Femur (tissue), 1 donor: ENCODE measurements around the gene PACS2.
A peak's percentile ranks its signal among the peaks of the same experiment; 100 is the strongest.
"Not testable (repeated sequence)": the region's sequence is repeated elsewhere in the genome, so short reads cannot be mapped to it uniquely, and the experiment has no call there.

Source experiments
- DNase-seq: peaks from one replicate; pipeline ENCODE4 v3.0.0-alpha.2; 2017

The PACS2 gene

DNA sequence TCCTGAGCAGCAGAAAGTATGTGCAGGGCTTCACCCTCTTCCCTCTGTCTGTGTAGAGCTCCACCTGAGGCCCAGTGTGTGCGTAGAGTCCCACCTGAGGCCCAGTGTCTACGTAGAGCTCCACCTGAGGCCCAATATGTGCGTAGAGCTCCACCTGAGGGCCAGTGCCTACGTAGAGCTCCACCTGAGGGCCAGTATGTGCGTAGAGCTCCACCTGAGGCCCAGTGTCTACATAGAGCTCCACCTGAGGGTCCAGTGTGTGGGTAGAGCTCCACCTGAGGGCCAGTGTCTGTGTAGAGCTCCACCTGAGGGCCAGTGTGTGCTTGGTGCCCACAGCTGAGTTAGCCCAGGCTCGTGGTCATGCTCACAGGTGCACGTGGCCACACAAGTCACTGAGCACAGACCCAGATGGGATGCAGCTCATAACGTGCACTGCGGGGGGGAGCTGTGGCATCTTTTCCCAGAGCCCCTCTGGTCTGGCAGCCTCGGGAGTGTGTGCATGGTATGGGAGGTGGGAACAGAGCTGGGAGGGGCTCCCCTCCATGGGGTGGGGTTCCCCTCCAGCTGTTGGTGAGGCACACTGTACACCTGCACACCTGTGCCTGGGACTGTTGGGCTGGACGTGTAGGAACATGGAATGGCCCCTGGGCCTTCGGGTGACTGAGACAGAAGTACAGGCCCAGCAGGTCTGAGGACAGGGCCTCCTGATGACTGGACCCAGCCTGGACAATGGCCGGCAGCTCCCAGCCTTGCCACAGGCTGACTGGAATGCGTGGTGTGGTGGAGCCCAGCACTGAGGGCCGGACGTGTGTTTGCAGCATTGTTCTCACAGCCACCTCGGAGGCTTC, 20.1 kb downstream of the PACS2 start:
- DNase-seq, result no peak

DNA sequence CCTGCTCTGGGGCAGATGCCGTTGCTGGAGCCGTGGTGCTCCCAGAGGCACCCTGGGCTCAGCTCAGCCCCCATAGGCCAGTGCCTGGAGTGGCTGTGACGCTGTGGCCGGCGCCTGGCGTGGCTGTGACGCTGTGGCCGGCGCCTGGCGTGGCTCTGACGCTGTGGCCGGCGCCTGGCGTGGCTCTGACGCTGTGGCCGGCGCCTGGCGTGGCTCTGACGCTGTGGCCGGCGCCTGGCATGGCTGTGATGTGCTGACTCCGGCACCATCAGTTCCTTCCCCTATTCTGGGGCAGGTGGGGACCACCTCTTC, 20.6 kb downstream of the PACS2 start:
- not testable (repeated sequence) for DNase-seq

DNA sequence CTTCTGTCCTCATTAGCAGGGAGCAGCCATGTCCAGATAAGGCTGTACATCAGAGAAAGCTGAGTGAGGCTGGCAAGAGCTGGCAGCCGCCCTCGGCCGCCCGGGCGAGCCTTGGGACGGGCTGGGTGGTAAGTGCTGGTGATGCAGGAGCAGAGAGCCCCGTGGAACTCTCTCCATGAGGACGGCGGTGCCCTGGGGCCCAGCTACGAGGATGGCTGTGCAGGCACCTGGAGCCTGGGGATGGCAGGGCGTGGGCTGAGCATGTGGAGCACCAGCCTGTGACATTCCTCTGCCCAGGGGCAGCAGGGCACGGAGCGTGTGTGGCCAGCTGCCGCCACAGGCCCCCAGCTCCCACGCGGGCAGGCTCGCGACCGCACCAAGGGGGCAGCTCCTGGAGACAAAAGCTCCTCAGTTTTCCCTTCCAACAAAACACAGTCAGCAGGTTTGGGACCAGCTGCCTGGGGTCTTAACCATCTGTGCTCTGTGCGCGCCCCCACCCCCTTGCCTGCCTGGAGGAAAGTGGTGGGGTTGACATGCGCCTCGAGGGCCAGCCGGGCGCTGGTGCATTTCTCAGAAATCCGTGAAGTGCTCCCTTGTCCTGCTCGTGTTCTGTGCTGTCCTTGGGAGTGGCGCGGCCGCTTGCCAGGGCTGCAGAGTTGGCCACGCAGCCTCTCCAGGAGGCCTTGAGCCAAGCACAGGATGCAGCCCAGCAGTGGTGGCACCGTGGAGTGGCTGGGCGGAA, 21.4 kb downstream of the PACS2 start:
- DNase-seq, result no peak

DNA sequence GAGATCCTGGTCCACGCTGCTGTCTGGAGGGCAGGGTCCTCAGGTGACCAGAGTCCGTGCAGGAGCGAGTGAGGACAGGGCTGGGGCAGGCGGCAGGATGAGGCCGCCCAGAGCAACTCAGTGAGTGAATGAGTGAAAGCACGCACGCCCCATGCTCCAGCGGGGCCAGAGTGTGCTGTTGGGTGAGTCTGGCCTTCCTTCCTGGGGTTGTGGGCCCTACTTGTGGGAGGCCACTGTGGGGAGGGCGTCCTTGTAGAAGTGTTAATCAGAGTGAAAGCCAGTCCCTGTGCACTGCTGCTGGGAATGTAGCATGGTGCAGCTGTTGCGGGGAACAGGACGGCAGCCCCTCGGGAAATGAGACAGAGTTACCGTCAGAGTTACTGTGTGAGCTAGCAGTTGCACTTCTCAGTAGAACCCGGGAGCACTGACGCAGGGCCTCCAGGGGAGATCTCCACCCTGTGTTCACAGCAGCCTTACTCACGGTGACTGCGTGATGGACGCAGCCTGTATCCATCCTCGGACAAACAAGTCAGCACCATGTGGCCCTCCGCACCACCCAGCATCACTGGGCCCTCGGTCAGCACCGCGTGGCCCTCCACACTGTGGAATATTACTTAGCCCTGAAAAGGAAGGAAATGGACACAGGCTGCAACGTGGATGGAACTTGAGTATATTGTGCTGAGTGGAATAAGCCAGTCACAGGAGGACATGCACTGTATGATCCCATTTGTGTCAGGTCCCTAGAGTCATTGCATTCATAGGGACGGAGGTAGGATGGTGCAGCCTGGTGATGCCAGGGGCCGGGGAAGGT, 22.1 kb downstream of the PACS2 start:
- DNase-seq, result no peak

DNA sequence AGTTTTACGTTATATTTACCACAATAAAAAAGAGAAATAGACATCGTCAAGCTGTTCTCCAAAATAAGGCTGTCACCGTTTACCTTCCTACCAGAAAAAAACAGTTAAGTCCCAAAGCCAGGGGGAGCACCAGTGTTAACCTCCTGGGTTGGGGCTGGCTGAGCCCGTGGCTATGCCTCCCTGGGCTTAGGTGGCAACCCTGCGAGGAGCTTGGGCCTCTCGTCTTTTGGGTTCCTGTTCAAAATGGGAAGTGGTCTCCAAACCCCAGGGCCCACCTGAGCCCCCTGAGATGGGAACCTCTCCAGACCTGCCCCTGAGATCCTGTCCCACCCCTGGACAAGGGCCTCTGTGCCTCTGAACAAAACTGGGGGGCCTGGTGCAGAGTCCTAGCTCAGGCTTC, 22.9 kb downstream of the PACS2 start:
- DNase-seq, result no peak

DNA sequence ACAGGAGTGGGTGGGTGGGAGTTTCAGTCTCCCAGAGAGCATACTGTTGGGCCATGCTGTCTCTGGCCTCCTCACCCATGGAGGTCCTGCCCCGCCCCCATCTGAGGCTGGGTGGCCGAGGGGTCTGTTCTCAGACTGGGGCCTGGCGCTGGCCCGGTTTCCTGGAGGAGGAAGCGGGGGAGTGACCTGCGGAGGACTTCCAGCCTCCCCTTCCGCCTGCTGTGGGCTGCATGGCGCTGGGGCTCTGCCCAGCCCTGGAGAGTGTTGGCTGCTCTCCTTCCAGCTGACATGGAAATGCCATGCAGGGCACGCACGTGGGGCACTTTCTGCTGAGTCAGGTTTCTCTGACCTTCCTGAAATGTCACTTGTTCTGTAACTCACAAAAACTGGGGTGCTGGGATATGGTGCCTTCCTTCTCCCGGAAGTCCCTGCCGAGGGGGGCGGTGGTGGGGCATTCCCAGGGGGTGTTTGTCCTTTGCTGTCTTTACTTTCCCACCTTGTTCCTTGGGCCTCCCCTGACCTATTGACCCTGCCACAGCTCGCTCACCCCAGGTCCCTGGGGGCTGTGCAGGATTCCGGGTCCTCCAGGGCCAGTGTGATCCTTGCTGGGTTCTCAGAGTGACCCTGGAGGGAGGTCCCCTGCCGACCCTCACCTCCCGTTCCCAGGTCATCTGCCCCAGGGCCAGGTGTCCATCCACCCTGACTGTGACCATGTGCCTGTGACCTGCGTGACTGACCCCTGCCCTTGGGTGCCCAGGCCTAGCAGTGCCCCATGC, 23.6 kb downstream of the PACS2 start:
- DNase-seq, result no peak

DNA sequence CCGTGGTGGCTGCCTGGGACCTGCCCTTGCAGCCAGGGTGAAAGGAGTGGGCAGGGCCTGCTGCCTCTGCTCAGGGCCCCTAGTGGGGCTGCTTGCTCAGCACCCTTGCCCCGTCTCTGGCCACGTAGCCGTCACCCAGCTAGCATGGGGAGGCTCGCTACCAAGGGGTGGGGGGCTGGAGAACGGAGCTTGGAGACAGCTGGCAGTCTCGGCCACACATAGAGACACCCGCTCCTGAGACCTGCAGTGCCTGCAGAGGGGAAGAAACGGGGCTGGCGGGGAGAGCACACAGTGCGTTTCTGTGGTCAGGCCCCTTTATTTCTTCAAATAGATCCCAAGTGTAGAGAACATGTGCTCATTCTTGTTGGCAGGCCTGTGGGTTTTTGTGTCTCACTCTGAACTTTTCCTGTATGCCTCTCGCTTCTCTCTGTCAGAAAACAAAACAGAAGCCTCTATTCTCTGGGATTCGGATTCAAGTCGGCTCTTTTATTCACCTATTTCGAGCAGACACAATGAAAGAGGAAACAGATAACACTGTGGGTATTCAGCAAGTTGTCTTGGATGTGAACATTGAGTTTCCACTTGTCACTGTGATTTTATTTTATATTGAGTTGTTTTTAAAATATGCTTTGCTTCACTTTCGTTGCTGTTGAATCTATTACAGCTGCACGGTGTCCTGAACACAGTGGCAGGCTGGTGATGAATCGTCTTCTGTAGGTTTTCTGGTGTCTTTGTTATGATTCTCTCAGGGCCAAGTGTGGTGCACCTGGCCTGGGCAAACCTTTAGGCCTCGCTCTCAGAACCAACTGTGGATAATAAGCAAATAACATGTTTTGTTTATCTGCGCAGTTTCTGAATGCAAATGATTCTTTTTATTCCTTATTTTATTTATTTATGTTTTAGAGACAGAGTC, 26.5 kb downstream of the PACS2 start:
- no peak for DNase-seq

DNA sequence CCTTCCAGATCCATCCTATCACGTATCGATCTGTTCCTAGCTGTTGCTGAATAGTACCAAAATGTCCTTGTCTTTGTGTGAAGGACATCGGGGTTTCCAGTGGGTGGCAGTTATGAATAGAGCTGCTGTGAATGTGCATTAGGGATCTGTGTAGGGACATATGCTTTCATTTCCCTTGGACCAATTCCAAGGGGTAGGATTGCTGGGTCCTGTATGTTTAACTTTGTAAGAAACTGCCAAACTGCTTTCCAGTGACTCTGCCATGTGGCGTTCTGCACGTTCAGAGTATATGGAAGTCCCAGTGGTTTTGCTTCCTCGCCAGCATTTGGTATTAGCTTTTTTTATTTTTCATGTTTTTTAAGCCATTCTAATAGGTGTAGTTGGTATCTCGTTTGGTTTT, 28.6 kb downstream of the PACS2 start:
- no peak for DNase-seq

DNA sequence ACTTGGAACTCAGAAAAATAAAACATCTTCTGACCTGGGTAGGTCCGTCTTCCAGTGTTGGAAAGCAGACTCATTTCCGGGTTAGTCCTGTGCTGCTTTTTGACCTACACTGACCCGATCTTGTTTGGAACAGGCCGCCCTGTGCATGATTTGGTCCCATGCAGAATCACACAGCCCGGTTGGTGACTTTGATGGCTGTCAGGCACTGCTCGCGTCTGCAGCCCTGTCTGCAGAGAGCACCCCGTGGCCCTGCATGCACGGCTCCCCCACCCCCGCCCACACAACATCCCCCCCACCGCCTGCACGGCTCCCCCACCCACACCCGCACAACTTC, 31.6 kb downstream of the PACS2 start:
- DNase-seq, result no peak

DNA sequence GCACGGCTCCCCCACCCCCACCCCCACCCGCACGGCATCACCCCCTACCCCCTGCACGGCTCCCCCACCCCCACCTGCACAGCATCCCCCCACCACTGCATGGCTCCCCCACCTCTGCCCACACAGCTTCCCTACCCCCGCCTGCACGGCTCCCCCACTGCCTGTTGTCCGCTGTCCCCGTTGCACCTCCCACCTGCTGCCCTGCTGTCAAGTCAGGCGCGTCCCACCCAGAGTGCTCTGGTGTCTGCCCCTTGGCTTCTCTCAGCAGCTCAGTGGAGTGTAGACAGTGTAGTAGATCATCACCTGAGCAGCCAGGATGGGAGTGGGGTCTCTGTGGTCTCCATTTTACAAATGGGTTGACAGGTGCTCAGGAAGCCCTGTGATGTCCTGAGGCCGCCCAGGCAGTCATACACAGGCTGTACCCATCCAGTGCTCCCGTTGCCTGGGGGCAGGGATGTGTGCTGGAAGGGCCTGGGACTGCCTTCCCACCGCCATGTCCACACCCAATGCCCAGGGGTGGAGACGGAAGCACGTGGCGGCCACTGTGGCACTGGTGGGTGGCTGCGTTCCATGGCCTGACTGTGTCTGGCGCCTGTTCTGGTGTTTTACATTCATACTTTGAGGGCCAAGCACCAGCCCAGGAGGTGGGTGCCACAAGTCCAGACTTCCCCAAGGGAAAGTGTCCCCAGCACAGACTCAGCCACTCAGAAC, 32.5 kb downstream of the PACS2 start:
- no peak for DNase-seq

DNA sequence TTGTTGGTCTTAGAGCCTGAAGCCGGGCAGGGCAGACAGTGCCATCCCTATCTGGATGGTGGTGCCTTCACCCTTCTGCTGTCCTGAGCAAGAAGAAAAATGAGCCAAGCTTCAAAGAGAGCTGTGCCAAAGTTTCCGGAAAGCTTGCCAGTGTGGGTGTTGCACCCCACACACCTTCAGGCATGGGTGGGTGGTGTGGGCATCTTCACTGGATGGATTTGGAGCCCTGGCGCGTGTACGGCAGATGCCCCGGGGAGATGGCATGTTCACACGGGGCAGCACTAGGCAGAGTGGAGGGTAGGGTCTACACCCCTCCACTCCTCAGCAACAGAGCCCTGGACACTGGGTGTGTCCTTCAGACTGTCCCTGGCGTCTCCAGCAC, 33.0 kb downstream of the PACS2 start:
- DNase-seq, result no peak

DNA sequence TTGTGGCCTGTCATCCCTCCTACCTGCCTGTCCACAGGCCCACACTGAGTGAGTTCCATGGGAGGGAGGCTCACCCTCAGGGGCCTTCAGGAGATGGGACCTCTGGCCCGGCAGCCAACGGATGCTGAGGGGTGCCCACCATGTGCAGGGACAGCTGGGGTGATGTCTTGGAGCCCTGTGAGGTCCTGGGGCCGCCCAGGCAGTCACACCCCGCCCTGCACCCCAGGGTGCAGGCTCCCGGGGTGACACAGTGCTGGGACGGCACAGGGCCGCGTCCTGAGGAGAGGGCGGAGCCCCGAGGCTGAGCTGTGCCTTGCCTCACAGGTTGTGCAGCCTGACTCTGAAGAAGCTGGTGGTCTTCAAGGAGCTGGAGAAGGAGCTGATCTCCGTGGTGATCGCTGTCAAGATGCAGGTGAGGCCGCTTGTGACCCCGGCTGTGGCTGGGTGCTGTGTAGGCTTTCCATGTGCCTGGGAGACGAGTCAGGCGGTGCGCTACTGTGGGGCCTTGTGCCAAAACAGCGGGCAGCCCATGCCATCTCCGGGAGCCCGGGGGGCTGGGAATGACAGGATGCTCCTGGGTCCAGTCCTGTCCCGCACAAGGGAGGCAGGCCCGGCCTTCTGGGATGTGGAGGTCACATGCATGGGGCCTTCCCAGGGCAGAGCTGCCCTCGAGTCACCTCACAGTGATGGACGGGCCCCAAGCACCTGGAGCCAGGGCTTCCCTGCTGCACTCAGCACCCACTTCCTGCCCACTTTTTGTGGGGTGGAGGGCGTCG, 33.8 kb downstream of the PACS2 start:
- no peak for DNase-seq

DNA sequence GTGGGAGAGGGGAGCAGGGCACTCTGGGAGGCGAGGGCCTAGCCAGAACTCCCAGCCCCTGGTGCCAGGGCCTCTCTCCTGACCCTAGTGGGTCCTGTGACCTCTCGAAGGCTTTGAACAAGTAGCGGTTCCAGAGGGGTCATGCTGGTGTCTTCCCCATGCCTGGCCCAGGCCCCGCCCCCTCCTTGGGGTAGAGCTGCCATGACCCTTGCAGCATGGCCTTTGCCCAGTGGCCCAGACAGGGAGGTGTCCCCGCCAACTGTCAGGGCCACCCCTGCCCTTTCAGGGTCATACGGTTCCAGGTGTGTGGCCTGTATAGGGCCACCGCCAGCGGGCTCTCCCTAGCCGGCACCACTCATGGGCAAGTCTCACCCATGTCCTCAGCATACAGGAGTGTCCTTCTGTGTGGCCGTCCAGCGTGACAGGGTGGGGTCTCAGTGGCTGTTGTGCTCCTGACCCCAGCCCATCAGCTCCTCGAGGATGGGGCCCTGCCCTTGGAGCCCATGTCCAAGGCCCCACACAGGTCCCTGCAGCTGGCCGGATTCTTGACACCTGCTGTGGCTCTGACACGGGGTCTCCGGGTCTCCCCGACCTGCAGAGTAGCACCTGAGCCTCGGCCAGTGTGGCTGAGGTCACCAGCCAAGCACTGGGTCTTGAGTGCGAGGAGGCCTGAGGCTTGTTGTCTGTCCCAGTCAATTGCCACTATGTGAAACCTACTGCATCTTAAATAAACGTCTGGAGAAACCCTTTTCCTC, 34.6 kb downstream of the PACS2 start:
- no peak for DNase-seq

DNA sequence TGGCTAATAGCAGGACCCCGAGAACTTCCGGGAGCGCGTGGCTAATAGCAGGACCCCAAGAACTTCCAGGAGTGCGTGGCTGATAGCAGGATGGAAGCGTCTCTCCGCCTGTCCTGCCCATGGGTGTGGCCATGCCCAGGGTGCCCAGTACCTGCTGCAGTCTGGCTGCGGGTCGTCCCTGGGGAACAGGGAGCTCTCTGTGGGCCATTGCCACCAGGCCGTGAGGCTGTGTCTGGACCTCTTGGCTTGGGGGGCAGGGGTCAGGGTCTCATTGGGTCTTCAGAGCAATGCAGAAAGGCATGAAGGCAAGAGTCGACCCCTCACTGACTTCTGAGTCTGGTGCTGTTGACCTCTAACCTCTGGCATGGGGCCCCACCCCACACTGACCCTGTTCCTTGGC, 35.4 kb downstream of the PACS2 start:
- no peak for DNase-seq

DNA sequence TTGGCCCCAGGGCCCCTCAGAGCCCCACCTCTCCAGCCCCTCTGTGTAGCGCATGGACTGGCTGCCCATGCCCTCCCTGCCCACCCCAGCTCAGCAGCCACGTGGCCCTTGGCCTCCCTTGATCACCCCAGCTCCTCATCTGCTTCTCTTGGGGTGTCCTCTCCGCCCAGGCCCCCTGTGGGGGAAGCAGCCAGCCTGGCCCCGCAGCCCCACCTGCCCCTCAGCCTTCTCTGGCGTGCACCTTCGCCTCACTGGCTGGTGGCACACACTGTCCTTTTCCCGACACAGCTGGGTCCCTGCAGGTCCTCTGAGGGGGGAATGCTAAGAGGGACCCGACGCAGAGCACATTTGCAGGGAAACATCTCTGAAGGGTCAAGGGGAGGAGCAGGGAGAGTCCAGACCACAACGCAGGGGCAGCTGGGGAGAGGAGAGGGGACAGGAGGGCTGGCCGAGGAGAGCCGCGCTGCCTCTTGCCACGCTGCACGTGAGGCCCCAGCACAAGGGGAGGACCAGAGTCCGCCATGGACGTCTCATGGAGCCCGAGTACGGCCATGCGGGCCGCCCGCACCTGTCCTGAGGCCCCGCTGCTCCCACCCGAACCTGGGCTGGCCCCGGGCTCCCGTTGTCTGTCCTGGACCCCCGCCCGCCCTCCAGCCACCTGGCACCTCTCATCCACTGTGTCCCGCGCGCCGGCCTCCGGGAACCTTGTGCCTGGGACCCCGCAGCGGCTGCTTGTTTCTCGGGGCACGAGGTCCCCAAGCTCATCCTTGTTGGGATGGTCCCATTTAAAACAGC, 36.1 kb downstream of the PACS2 start:
- DNase-seq, result no peak

DNA sequence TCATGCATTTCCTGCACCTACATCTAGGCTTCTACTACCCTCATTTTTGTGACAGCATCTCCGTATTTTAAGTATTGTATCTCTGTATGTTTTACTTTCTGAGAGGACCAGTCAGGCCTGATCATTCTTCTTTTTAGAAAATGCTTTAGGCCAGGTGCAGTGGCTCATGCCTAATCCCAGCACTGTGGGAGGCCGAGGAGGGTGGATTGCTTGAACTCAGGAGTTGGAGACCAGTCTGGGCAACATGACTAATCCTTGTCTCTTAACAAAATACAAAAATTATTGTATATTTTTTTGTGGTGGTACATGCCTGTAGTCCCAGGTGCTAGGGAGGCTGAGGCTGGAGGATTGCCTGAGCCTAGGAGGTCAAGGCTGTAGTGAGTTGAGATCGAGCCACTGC, 36.9 kb downstream of the PACS2 start:
- no peak for DNase-seq

DNA sequence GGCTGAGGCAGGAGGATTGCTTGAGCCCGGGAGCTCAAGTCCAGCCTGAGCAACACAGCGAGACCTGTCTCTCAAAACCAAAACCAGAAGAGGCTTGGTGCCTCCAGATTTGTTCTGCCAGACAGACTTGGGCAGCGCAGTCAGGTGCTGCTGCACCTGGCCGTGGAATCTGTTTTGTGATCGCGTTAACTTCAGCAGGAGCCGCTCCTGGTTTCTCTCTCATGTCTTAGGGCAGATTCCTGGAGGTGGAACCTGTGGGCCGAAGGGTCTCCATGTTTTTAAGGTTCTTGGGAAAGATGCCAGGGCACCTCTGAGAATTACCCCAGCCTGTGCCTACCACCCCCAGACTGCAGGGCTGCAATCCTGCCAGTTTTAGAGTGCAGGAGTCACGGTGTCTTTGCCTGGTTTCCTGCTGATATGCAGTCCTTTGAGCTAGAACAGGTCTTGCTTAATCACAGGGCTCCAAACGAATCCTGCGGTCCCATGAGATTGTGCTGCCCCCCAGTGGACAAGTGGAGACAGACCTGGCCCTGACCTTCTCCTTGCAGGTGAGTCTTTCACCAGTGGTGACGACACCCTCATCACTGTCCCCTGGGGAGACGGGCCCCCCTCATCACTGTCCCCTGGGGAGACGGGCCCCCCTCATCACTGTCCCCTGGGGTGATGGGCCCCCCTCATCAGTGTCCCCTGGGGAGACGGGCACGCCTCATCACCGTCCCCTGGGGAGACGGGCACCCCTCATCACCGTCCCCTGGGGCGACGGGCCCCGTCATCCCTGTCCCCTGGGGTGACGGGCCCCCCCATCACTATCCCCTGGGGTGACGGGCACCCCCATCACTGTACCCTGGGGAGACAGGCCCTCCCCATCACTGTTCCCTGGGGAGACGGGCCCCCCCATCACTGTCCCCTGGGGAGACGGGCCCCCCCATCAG, 37.6 kb downstream of the PACS2 start:
- DNase-seq, result peak; percentile 89

DNA sequence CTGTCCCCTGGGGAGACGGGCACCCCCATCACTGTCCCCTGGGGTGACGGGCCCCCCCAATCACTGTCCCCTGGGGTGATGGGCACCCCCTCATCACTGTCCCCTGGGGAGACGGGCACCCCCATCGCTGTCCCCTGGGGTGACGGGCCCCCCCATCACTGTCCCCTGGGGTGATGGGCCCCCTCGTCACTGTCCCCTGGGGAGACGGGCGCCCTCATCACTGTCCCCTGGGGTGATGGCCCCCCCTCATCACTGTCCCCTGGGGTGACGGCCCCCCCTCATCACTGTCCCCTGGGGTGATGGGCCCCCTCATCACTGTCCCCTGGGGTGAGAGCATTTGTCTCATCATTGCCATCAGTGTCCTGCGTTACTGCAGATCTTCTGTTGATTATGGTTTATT, 38.6 kb downstream of the PACS2 start:
- DNase-seq, result no peak
